GM21576 (cell line): ENCODE measurements around the gene SF1.

ENCODE experiments used
- ATAC-seq: cut with Tn5 transposase; IDR thresholded peaks from one replicate; pipeline ENCODE4 v1.9.1; 2021; ENCODE audit warnings: mild to moderate bottlenecking, moderate library complexity; ENCODE audit not compliant: unreplicated experiment

The SF1 gene

DNA sequence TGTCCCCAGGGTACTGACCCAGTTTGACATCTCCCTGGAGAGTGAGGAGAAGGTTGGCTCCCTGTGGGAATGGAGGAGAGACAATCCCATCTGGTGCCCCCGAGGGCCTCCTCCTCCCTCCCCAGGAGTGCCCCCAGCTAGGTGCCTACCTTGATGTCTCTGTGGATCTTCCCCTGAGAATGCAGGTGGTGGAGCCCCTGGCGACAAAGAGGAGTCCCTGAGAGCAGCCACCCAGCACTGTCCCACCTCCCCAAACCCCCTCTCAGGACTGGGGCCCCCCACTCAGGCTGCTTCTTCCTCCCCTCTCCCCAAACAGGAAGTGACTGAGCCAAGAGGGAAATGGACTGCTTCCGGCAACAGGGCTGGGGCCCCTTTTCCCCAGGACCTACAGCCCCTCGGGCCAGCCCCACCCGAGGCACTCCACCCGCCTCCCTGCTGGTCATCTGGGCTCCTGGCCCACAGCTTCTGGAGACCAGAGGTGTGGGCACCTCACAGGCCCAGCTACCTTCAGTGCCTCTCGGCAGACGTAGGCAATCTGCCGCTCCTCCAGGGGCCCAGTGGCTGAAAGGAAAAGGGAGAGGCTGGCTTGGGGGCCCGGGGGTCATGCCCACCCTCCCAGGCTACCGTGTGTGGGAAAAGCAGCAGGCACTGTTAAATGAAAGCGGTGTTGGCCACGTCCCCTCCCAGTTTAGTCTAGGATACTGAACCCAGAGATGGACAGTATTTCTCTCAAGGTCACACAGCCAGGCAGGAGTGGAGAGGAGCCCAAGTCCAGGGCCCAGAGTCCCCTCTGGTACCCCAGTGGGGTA is 23.4 kb upstream of the SF1 start:
- ATAC-seq, result no peak

- no peak for ATAC-seq
These were observed 22.8 kb upstream of the SF1 start for GRCh38 chr11:64801158-64801464.

DNA sequence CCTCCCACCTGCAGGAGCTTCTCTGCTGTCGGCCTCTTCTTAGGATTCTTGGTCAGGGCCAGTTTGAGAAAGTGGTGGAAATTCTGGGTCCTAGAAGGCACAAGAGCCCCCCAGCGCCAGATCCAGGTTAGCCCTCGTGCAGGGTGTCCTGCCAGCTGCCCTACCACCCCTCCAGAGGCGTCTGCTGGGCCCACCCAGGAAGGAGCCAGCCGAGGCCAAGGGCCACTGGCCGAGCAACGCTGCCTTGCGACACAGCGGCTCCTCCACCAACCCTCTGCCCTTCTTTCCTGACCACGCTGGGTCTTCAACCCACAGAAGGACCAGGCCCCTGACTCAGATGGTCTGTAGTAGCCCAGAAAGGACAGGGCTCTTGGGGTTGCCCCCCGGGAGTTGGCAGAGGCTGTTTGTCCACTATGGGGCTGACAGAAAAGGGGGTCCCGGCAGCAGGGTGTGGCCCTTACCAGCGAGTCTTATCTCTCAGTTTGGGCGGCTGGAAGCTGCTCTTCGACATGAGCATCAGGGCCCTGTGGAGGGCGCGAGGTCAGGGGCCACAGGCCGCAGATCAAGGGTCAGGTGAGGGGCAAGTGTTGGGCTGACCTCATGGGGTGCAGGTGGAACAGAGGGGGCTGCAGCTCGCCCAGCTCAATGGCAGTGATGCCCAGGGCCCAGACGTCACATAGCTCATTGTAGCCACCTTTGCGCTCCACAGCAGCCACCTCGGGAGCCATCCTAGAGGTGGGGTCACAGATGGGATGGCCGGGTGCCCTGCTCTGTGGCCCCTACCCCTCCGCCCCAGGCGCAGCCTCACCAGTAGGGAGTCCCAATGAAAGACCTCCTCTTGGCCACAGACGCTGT is 22.2 kb upstream of the SF1 start:
- ATAC-seq, result no peak

DNA sequence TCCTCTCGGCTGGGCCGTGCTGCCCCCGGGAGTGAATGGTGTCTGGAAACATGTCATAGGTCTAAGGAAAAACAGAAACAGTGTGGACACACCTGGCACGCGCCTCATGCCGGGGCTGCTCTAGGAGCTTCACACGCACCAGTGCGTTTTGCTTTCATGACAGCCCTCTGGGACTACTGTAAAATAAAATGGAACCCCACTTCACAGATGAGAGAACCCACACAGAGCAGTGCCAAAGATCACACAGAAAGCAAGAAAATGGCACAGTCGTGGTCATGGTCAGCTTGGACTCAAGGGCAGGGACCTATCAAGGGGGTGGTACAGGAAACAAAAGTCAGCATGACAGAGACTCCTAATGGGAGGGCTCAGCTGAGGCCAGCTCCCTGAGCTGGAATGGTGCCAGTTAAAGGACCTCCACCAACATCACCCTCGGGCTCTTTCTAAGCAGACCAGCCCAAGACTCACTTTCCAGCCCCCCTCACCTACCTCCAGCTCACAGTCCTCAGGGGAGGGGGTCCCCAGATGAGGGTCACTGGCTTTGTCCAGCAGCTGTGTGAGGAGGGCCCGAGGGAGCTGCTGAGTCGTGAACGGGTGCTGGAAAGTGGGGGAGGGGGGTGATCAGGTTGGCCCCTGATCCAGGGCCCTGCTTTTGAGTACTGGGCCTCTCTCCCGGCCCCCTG is 21.4 kb upstream of the SF1 start:
- no peak for ATAC-seq

GRCh38 chr11:64799256-64799622 is 20.9 kb upstream of the SF1 start:
- no peak for ATAC-seq

GRCh38 chr11:64796757-64797541 is 18.6 kb upstream of the SF1 start:
- no peak for ATAC-seq

GRCh38 chr11:64796047-64796756 is 17.9 kb upstream of the SF1 start:
- ATAC-seq, result no peak

- ATAC-seq, result no peak
These were observed 16.2 kb upstream of the SF1 start for GRCh38 chr11:64794526-64794925.

DNA sequence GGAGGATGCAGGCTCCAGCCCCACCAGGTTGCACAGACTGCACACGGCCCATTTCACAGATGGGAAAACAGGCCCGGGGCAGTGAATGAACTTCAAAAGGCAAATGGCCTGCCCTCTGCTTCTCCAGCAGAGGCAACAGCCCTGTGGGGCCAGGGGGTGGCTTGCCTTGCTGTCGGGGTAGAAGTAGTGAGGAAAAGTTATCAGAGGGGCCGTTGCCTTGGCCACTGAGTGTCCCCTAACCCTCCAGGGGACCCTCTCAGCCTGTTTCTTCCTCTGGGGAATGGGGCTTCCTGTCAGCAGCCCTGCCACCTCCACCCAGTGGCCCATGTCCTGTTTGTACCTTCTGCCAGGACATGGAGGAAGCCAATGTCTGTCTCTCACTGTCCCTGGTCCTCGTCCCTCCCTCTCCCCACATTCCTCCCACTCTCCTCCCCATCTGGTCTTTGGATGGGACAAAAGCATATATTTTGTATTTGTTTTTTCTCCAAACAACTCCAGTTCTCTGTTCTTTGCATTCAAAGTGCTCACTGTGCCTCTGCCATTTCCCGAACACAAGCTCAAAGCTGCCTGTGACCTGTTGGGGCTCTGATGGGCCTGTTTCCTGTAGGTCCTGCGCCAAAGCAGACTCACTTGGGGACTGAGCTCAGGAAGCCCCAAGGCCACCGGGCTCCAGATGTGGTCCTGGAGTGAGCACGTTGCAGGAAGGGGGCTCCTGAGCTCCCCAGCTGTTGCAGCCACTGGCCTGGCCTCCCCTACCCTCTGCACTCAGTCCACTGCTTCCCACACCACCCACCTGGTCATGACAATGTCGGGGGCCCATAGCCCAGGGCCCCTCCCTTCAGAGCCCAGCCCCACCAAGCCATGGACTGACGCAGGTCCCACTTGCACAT is 15.2 kb upstream of the SF1 start:
- ATAC-seq, result no peak

DNA sequence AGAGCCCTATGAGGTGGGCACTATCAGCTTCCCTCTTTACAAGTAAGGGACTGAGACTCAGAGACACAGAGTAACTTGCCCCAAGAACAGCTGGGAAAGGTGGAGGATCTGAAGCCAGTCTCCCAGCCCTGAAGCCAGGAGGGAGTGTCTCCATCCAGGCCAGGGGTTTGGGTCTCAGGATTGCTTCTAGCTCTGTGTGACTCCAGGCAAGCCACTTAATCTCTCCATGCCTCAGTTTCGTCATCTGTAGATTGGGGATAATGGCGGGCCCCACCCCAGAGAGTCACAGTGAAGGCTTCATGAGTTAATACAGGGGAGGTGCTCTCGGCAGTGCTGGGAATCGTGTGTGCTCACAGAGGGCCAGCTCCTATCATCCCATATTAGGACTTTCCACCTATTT is 14.1 kb upstream of the SF1 start:
- ATAC-seq, result no peak

- ATAC-seq, result no peak
These were observed 13.5 kb upstream of the SF1 start for GRCh38 chr11:64791781-64792291.

- ATAC-seq, result no peak
These were observed 12.1 kb upstream of the SF1 start for GRCh38 chr11:64790205-64791095.

- no peak for ATAC-seq
These were observed 11.2 kb upstream of the SF1 start for GRCh38 chr11:64789331-64790204.

GRCh38 chr11:64788321-64789215 is 10.2 kb upstream of the SF1 start:
- ATAC-seq, result no peak

- ATAC-seq, result no peak
These were observed 9.4 kb upstream of the SF1 start for GRCh38 chr11:64787526-64788320.
